ENCODE measurements around the gene STX16.
"Not testable (repeated sequence)": the region's sequence is repeated elsewhere in the genome, so short reads cannot be mapped to it uniquely, and the experiment has no call there.

The STX16 gene

GRCh38 chr20:58636396-58636982 lies 14.6 kb upstream of the STX16 start:
- no peak for DNase-seq (ENCODE audit: low spot score)

- DNase-seq (ENCODE audit: low spot score): no peak
These were observed 14.1 kb upstream of the STX16 start for GRCh38 chr20:58636983-58637421.

GRCh38 chr20:58637466-58638213 lies 13.4 kb upstream of the STX16 start:
- no peak for DNase-seq (ENCODE audit: low spot score)

GRCh38 chr20:58638467-58639181 lies 12.5 kb upstream of the STX16 start:
- no peak for DNase-seq (ENCODE audit: low spot score)

- DNase-seq (ENCODE audit: low spot score): no peak
These were observed 11.6 kb upstream of the STX16 start for GRCh38 chr20:58639182-58640146.

GRCh38 chr20:58640446-58640845 lies 10.6 kb upstream of the STX16 start:
- no peak for DNase-seq (ENCODE audit: low spot score)

GRCh38 chr20:58642441-58642840 lies 8.6 kb upstream of the STX16 start:
- DNase-seq (ENCODE audit: low spot score): no peak

GRCh38 chr20:58642896-58643295 lies 8.2 kb upstream of the STX16 start:
- not testable (repeated sequence) for DNase-seq (ENCODE audit: low spot score)

- peak; percentile 92 for DNase-seq (ENCODE audit: low spot score)
These were observed 5.6 kb upstream of the STX16 start for GRCh38 chr20:58645412-58645968.

GRCh38 chr20:58646257-58646656 lies 4.8 kb upstream of the STX16 start:
- no peak for DNase-seq (ENCODE audit: low spot score)

- no peak for DNase-seq (ENCODE audit: low spot score)
These were observed 4.4 kb upstream of the STX16 start for GRCh38 chr20:58646703-58647102.

- DNase-seq (ENCODE audit: low spot score): no peak
These were observed 3.8 kb upstream of the STX16 start for GRCh38 chr20:58647162-58647795.

GRCh38 chr20:58647796-58648501 lies 3.1 kb upstream of the STX16 start:
- no peak for DNase-seq (ENCODE audit: low spot score)

- not testable (repeated sequence) for DNase-seq (ENCODE audit: low spot score)
These were observed 2.6 kb upstream of the STX16 start for GRCh38 chr20:58648502-58648825.

GRCh38 chr20:58649288-58650180 lies 1.5 kb upstream of the STX16 start:
- no peak for DNase-seq (ENCODE audit: low spot score)

- DNase-seq (ENCODE audit: low spot score): no peak
These were observed 805 bp upstream of the STX16 start for GRCh38 chr20:58650181-58650775.

GRCh38 chr20:58651559-58651945 lies 469 bp downstream of the STX16 start:
- no peak for DNase-seq (ENCODE audit: low spot score)

- DNase-seq (ENCODE audit: low spot score): peak; percentile 77
These were observed 993 bp downstream of the STX16 start for GRCh38 chr20:58651946-58652605.
